CD4-positive, alpha-beta T cell treated with Interleukin-4 for 4 hours (primary cell): Measurements from ENCODE around the gene UPK1A.

Source experiments
- DNase-seq: peaks from one replicate; pipeline ENCODE4 v3.0.0-alpha.2; 2020

Gene UPK1A

GRCh38 chr19:35666251-35666913 lies at the start of gene UPK1A:
UPK1A (plus strand) TSS chr19:35666517; CDS start chr19:35666813, 296 bp downstream.
- no peak for DNase-seq

- no peak for DNase-seq
Measured at GRCh38 chr19:35618857-35619256, 47.5 kb upstream of the UPK1A start.

- no peak for DNase-seq
Measured at GRCh38 chr19:35619290-35619923, 46.9 kb upstream of the UPK1A start.

GRCh38 chr19:35620001-35620400 lies 46.3 kb upstream of the UPK1A start:
- no peak for DNase-seq

GRCh38 chr19:35621708-35622107 lies 44.6 kb upstream of the UPK1A start:
- no peak for DNase-seq

- DNase-seq: no peak
Measured at GRCh38 chr19:35622750-35623149, 43.6 kb upstream of the UPK1A start.

GRCh38 chr19:35623327-35624010 lies 42.8 kb upstream of the UPK1A start:
- DNase-seq: no peak

GRCh38 chr19:35628264-35628564 lies 38.1 kb upstream of the UPK1A start:
- no peak for DNase-seq

GRCh38 chr19:35628565-35629331 lies 37.6 kb upstream of the UPK1A start, which contains the start of gene RBM42:
RBM42 (plus strand) TSS chr19:35629036; CDS start chr19:35629154, 118 bp downstream.
- DNase-seq: peak; percentile 98

GRCh38 chr19:35629332-35629633 lies 37.0 kb upstream of the UPK1A start:
- no peak for DNase-seq

- no peak for DNase-seq
Measured at GRCh38 chr19:35633727-35634440, 32.4 kb upstream of the UPK1A start.

GRCh38 chr19:35636651-35637050 lies 29.7 kb upstream of the UPK1A start:
- no peak for DNase-seq

- DNase-seq: no peak
Measured at GRCh38 chr19:35637165-35637564, 29.2 kb upstream of the UPK1A start.

GRCh38 chr19:35639321-35639639 lies 27.0 kb upstream of the UPK1A start:
- DNase-seq: no peak

GRCh38 chr19:35639863-35640262 lies 26.5 kb upstream of the UPK1A start:
- no peak for DNase-seq

GRCh38 chr19:35641515-35642151 lies 24.7 kb upstream of the UPK1A start, which contains the start of gene ETV2:
ETV2 (plus strand) TSS chr19:35641745; CDS start chr19:35642461, 716 bp downstream.
- DNase-seq: peak; percentile 17

- DNase-seq: no peak
Measured at GRCh38 chr19:35642312-35642711, 24.0 kb upstream of the UPK1A start.

- no peak for DNase-seq
Measured at GRCh38 chr19:35642798-35643254, 23.5 kb upstream of the UPK1A start.

- DNase-seq: peak; percentile 82
Measured at GRCh38 chr19:35643255-35644205, 22.8 kb upstream of the UPK1A start.

- DNase-seq: peak; percentile 96
Measured at GRCh38 chr19:35644206-35644986, 21.9 kb upstream of the UPK1A start.
